HepG2 (cell line): ENCODE results near the gene CT45A9. TPM values are rescaled to one million over a fixed set of nuclear protein-coding genes. Genes with fewer than 3 reads are reported as not detected.

Experiments used
- ATAC-seq: fragments of 200-7000 bp; cut with Tn5 transposase; 3 replicates; pipeline ENCODE4 v1.9.1; 2020; ENCODE audit warnings: mild to moderate bottlenecking, moderate library complexity
- BruUV-seq: library from RNA; stranded (reverse); fragments of 400-500 nt; replicated peaks from 2 replicates; lab custom pipeline; 2021; lab: Mats Ljungman, UMichigan
- CTCF ChIA-PET: fragments of 300-600 bp; formaldehyde crosslinking; extraction: SDS; loops from one replicate; lab custom pipeline; 2021; ENCODE audit warnings: low total read pairs, inconsistent platforms, low intra/inter-chr PET ratio; lab: Yijun Ruan, JAX
- POLR2A ChIA-PET: fragments of 350-600 bp; sonication (Branson Sonifier 250); formaldehyde crosslinking; loops from one replicate; lab custom pipeline; 2020; ENCODE audit warnings: antibody characterized with exemption, inconsistent platforms; lab: Yijun Ruan, JAX
- DNase-seq: peaks from one replicate; pipeline ENCODE4 v3.0.0-alpha.2; 2015; ENCODE audit warnings: low spot score
- FAIRE-seq: peaks from 3 replicates; lab custom pipeline; 2011; peaks lifted over from hg19 to GRCh38; lab: Jason Lieb, UNC
- H2AFZ ChIP-seq: one replicate; pipeline ENCODE4 v1.6.1; 2011; ENCODE audit warnings: low read length, inconsistent platforms
- H3K27ac ChIP-seq: fragments of 300-600 bp; 3 replicates; pipeline ENCODE4 v1.8.0; 2011; ENCODE audit warnings: mixed run types, mild to moderate bottlenecking, mixed read lengths, low read length, inconsistent platforms; ENCODE audit not compliant: insufficient read depth; ENCODE audit errors: extremely low read length
- H3K27me3 ChIP-seq, 2 experiments: fragments of 200-600 bp in 1 of 2; 2 replicates in 1 of 2; 3 replicates in 1 of 2; pipeline versions ENCODE4 v1.6.0 to v1.8.0; 2011; ENCODE audit warnings: low read length in 2 of 2, mild to moderate bottlenecking in 2 of 2, moderate library complexity in 2 of 2, inconsistent platforms in 1 of 2; ENCODE audit not compliant: insufficient read depth in 2 of 2, control insufficient read depth in 1 of 2
- H3K36me3 ChIP-seq, 2 experiments: fragments of 200-600 bp in 1 of 2; replicated peaks in 1 of 2; 2 replicates in 1 of 2; 3 replicates in 1 of 2; pipeline versions ENCODE4 v1.5.1 to v1.8.0; 2011; ENCODE audit warnings: low read length in 2 of 2, inconsistent platforms in 1 of 2; ENCODE audit not compliant: insufficient read depth in 2 of 2, control insufficient read depth in 1 of 2
- H3K4me1 ChIP-seq: 2 replicates; pipeline ENCODE4 v1.5.1; 2012; ENCODE audit warnings: low read length, inconsistent platforms; ENCODE audit not compliant: insufficient read depth
- H3K4me2 ChIP-seq: 2 replicates; pipeline ENCODE4 v1.6.0; 2011; ENCODE audit warnings: low read depth, low read length, inconsistent platforms
- H3K4me3 ChIP-seq, 3 experiments: fragments of 200-600 bp in 1 of 3; sonication (generic), shearing (Covaris generic) in 1 of 3; replicated peaks in 1 of 3; 2 replicates each; pipeline ENCODE4 v1.5.1; 2011 to 2016; ENCODE audit warnings: low read length in 3 of 3, inconsistent platforms in 2 of 3, low read depth in 2 of 3, mild to moderate bottlenecking in 2 of 3, control low read depth in 1 of 3, mixed read lengths in 1 of 3; ENCODE audit not compliant: insufficient read depth in 1 of 3
- H3K79me2 ChIP-seq: one replicate; pipeline ENCODE4 v1.6.1; 2011; ENCODE audit warnings: low read length, inconsistent platforms; ENCODE audit not compliant: insufficient read depth
- H3K9ac ChIP-seq: 2 replicates; pipeline ENCODE4 v1.6.0; 2011; ENCODE audit warnings: mild to moderate bottlenecking, low read depth, low read length, inconsistent platforms; ENCODE audit not compliant: insufficient read depth
- H3K9me3 ChIP-seq: 2 replicates; pipeline ENCODE4 v1.5.1; 2012; ENCODE audit warnings: mild to moderate bottlenecking, low read length
- H4K20me1 ChIP-seq: 2 replicates; pipeline ENCODE4 v1.6.0; 2011; ENCODE audit warnings: inconsistent platforms, mild to moderate bottlenecking, low read length, moderate library complexity; ENCODE audit not compliant: insufficient read depth
- ARNT ChIP-seq: fragments of 450-650 bp; IDR thresholded peaks from 2 replicates; pipeline ENCODE4 v1.6.1; 2017
- ATF7 ChIP-seq, 2 experiments: fragments of 450-650 bp in 1 of 2; sonication (generic) in 1 of 2; formaldehyde crosslinking in 1 of 2; IDR thresholded peaks; 2 replicates each; pipeline versions ENCODE4 v1.4.0 to v1.6.1; 2016 to 2020; ENCODE audit warnings: antibody characterized with exemption in 1 of 2, mild to moderate bottlenecking in 1 of 2, missing genetic modification reagents in 1 of 2
- ESRRA ChIP-seq: sonication (generic); formaldehyde crosslinking; IDR thresholded peaks from 2 replicates; pipeline ENCODE4 v1.5.1; 2020; ENCODE audit warnings: mild to moderate bottlenecking, low read depth, missing genetic modification reagents
- KAT8 ChIP-seq: IDR thresholded peaks from 2 replicates; pipeline ENCODE4 v1.6.1; 2016; ENCODE audit warnings: missing genetic modification reagents, missing compliant biosample characterization
- NCOR1 ChIP-seq: fragments of 200-600 bp; sonication (generic); IDR thresholded peaks from 2 replicates; pipeline ENCODE4 v1.7.0; 2017; ENCODE audit warnings: antibody characterized with exemption, low read length, borderline replicate concordance
- SCMH1 ChIP-seq: sonication (generic); formaldehyde crosslinking; IDR thresholded peaks from 2 replicates; pipeline ENCODE4 v1.9.0; 2021; ENCODE audit warnings: missing genetic modification reagents, mild to moderate bottlenecking, borderline replicate concordance
- ZEB1 ChIP-seq: IDR thresholded peaks from 2 replicates; pipeline ENCODE4 v1.6.1; 2012; ENCODE audit warnings: mild to moderate bottlenecking, low read depth, inconsistent platforms; ENCODE audit not compliant: insufficient replicate concordance
- ZNF24 ChIP-seq: fragments of 450-650 bp; IDR thresholded peaks from 2 replicates; pipeline ENCODE4 v1.6.1; 2017; ENCODE audit warnings: antibody characterized with exemption, mild to moderate bottlenecking
- ZNF674 ChIP-seq: sonication (generic); formaldehyde crosslinking; IDR thresholded peaks from 2 replicates; pipeline ENCODE4 v1.5.0; 2020; ENCODE audit warnings: low read depth, mild to moderate bottlenecking, missing genetic modification reagents
- ZNF75D ChIP-seq: sonication (generic); formaldehyde crosslinking; IDR thresholded peaks from 2 replicates; pipeline ENCODE4 v1.8.1; 2023; ENCODE audit warnings: missing genetic modification reagents, mild to moderate bottlenecking, borderline replicate concordance
- ZNF883 ChIP-seq: sonication (generic); formaldehyde crosslinking; IDR thresholded peaks from 2 replicates; pipeline ENCODE4 v1.5.1; 2020; ENCODE audit warnings: mild to moderate bottlenecking, missing genetic modification reagents; ENCODE audit errors: not compliant biosample characterization
- WGBS: methylation state at CpG from one replicate; pipeline ENCODE4 v1.1.6; 2017; ENCODE audit warnings: low lambda C conversion rate; 5-methylcytosine and 5-hydroxymethylcytosine counted together
- in situ Hi-C: cut with HindIII; loops from 2 replicates; pipeline ENCODE4 v1.10.0; 2017; ENCODE audit warnings: low pct_unique_long_range_greater_than_20kb; ENCODE audit not compliant: extremely low pct_ligation_motif_present
- intact Hi-C: fragments of 100-400 bp; cut with micrococcal nuclease; formaldehyde crosslinking; loops from one replicate; pipeline ENCODE4 v1.10.0; 2022; ENCODE audit not compliant: unreplicated experiment
- polyA plus RNA-seq, 8 experiments: library from polyadenylated mRNA; depleted of rRNA in 3 of 8; stranded (reverse) in 7 of 8; unstranded in 1 of 8; fragments of >200 nt; fragmentation: Illumina TruSeq in 4 of 8; extraction: Trizol in 4 of 8; gene quantifications; 2 replicates each; pipeline versions ENCODE4 v1.2.1 to v1.2.3, GENCODE V29; 2011 to 2016; ENCODE audit warnings: low read depth in 4 of 8, missing spikeins in 1 of 8, mixed read lengths in 1 of 8; ENCODE audit not compliant: insufficient read depth in 1 of 8
- total RNA-seq, 5 experiments: library from RNA; depleted of rRNA; stranded (reverse); fragments of >200 nt; fragmentation: Illumina TruSeq; extraction: Trizol; gene quantifications; 2 replicates each; pipeline ENCODE4 v1.2.3, GENCODE V29; 2016; ENCODE audit warnings: low read depth in 1 of 5
- TF ChIP-seq, protein P1 (sequence below): sonication (generic); formaldehyde crosslinking; IDR thresholded peaks from 2 replicates; pipeline ENCODE4 v1.4.0; 2020; ENCODE audit warnings: mild to moderate bottlenecking, missing genetic modification reagents
- TF ChIP-seq, protein P2 (sequence below): sonication (generic); formaldehyde crosslinking; IDR thresholded peaks from 2 replicates; pipeline ENCODE4 v1.4.0; 2020; ENCODE audit warnings: mild to moderate bottlenecking, missing genetic modification reagents, borderline replicate concordance
- TF ChIP-seq, protein P3 (sequence below), 2 experiments: fragments of 450-650 bp in 1 of 2; sonication (generic) in 1 of 2; formaldehyde crosslinking; IDR thresholded peaks; 2 replicates each; pipeline versions ENCODE4 v1.5.0 to v1.8.0; 2020 to 2022; ENCODE audit warnings: mild to moderate bottlenecking in 1 of 2, missing genetic modification reagents in 1 of 2

CT45A9 gene
- total and polyA plus RNA-seq, 2 of the 13 experiments (the other 11 are each of a cell fraction or from before 2014, with no cell fraction given): not detected

DNA sequence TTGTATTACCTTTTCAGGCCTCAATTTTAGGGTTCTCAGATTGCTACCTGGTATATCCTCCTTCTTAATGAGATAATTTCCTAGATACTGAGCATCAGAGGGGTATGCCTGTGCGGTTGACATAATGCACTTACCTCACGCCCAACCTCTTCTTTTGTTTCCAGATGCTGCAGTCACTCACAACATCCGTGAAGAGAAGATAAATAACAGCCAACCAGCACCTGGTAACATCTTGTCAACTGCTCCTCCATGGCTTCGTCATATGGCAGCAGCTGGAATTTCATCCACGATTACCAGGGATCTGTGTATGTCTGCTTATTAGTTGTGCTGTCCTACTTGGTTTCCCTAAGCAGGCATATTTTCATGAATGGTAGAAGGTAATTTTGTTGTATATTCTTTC lies 38.6 kb upstream of the CT45A9 start:
- H3K36me3 ChIP-seq: no peaks in the 10 kb centered on the region
- in situ Hi-C loops (no loop called here), intact Hi-C loops (no loop called here)
- no peaks in the 10 kb centered on the region for H3K79me2 ChIP-seq
- H4K20me1 ChIP-seq: no peaks in the 10 kb centered on the region
- H3K9me3 ChIP-seq: no peaks in the 10 kb centered on the region
- ATAC-seq (no peak), DNase-seq (no peak), FAIRE-seq (no peak)
- no peak overlapping the region for H3K27ac ChIP-seq
- ChIA-PET POLR2A (no interaction called here), CTCF (no interaction called here)
- 0 out of 5 replicates have a peak, but pooled peaks cover 0 to 1% of the 10 kb centered on the region in 2 experiments for H3K27me3 ChIP-seq
- no peak overlapping the region for H3K9ac ChIP-seq
- no peak overlapping the region for H3K4me2 ChIP-seq
- H2AFZ ChIP-seq: no peak overlapping the region
- BruUV-seq: no TSS peak
- no peaks in the 10 kb centered on the region for H3K4me1 ChIP-seq
- no peak overlapping the region for H3K4me3 ChIP-seq
- WGBS: 29% methylated on average over 4 of the region's 5 CpGs
- TF ChIP-seq, protein P1, sequence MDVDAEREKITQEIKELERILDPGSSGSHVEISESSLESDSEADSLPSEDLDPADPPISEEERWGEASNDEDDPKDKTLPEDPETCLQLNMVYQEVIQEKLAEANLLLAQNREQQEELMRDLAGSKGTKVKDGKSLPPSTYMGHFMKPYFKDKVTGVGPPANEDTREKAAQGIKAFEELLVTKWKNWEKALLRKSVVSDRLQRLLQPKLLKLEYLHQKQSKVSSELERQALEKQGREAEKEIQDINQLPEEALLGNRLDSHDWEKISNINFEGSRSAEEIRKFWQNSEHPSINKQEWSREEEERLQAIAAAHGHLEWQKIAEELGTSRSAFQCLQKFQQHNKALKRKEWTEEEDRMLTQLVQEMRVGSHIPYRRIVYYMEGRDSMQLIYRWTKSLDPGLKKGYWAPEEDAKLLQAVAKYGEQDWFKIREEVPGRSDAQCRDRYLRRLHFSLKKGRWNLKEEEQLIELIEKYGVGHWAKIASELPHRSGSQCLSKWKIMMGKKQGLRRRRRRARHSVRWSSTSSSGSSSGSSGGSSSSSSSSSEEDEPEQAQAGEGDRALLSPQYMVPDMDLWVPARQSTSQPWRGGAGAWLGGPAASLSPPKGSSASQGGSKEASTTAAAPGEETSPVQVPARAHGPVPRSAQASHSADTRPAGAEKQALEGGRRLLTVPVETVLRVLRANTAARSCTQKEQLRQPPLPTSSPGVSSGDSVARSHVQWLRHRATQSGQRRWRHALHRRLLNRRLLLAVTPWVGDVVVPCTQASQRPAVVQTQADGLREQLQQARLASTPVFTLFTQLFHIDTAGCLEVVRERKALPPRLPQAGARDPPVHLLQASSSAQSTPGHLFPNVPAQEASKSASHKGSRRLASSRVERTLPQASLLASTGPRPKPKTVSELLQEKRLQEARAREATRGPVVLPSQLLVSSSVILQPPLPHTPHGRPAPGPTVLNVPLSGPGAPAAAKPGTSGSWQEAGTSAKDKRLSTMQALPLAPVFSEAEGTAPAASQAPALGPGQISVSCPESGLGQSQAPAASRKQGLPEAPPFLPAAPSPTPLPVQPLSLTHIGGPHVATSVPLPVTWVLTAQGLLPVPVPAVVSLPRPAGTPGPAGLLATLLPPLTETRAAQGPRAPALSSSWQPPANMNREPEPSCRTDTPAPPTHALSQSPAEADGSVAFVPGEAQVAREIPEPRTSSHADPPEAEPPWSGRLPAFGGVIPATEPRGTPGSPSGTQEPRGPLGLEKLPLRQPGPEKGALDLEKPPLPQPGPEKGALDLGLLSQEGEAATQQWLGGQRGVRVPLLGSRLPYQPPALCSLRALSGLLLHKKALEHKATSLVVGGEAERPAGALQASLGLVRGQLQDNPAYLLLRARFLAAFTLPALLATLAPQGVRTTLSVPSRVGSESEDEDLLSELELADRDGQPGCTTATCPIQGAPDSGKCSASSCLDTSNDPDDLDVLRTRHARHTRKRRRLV: no peak
- TF ChIP-seq ZEB1 (no peak), SCMH1 (no peak), KAT8 (CRISPR knock-in tag) (no peak), NCOR1 (no peak), ESRRA (no peak), ARNT (no peak), ZNF75D (CRISPR knock-in tag) (no peak), ZNF883 (CRISPR knock-in tag) (no peak), ATF7 (IDR thresholded peaks at IDR 0.05) (no peak), ATF7 (CRISPR knock-in tag; IDR thresholded peaks at IDR 0.05) (no peak), ZNF674 (no peak), ZNF24 (no peak)
- TF ChIP-seq, protein P2, sequence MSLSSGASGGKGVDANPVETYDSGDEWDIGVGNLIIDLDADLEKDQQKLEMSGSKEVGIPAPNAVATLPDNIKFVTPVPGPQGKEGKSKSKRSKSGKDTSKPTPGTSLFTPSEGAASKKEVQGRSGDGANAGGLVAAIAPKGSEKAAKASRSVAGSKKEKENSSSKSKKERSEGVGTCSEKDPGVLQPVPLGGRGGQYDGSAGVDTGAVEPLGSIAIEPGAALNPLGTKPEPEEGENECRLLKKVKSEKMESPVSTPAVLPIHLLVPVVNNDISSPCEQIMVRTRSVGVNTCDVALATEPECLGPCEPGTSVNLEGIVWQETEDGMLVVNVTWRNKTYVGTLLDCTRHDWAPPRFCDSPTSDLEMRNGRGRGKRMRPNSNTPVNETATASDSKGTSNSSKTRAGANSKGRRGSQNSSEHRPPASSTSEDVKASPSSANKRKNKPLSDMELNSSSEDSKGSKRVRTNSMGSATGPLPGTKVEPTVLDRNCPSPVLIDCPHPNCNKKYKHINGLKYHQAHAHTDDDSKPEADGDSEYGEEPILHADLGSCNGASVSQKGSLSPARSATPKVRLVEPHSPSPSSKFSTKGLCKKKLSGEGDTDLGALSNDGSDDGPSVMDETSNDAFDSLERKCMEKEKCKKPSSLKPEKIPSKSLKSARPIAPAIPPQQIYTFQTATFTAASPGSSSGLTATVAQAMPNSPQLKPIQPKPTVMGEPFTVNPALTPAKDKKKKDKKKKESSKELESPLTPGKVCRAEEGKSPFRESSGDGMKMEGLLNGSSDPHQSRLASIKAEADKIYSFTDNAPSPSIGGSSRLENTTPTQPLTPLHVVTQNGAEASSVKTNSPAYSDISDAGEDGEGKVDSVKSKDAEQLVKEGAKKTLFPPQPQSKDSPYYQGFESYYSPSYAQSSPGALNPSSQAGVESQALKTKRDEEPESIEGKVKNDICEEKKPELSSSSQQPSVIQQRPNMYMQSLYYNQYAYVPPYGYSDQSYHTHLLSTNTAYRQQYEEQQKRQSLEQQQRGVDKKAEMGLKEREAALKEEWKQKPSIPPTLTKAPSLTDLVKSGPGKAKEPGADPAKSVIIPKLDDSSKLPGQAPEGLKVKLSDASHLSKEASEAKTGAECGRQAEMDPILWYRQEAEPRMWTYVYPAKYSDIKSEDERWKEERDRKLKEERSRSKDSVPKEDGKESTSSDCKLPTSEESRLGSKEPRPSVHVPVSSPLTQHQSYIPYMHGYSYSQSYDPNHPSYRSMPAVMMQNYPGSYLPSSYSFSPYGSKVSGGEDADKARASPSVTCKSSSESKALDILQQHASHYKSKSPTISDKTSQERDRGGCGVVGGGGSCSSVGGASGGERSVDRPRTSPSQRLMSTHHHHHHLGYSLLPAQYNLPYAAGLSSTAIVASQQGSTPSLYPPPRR (CRISPR knock-in tag): no peak
- TF ChIP-seq, protein P3, sequence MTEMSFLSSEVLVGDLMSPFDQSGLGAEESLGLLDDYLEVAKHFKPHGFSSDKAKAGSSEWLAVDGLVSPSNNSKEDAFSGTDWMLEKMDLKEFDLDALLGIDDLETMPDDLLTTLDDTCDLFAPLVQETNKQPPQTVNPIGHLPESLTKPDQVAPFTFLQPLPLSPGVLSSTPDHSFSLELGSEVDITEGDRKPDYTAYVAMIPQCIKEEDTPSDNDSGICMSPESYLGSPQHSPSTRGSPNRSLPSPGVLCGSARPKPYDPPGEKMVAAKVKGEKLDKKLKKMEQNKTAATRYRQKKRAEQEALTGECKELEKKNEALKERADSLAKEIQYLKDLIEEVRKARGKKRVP (CRISPR knock-in tag; IDR thresholded peaks at IDR 0.05): no peak
